HEK293T (cell line): ENCODE measurements around the gene PITPNM1.

Source experiments
- BHLHE40 ChIP-seq: fragments of 450-650 bp; IDR thresholded peaks from 2 replicates; pipeline ENCODE4 v1.6.1; 2016; ENCODE audit warnings: mild to moderate bottlenecking, moderate library complexity, borderline replicate concordance
- FOXA1 ChIP-seq: fragments of 450-650 bp; IDR thresholded peaks from 2 replicates; pipeline ENCODE4 v1.6.1; 2016; ENCODE audit warnings: mild to moderate bottlenecking
- FOXK2 ChIP-seq: fragments of 450-650 bp; IDR thresholded peaks from 2 replicates; pipeline ENCODE4 v1.6.1; 2016; ENCODE audit warnings: mild to moderate bottlenecking
- FOXM1 ChIP-seq: fragments of 450-650 bp; IDR thresholded peaks from 2 replicates; pipeline ENCODE4 v1.6.1; 2017; ENCODE audit warnings: mild to moderate bottlenecking, borderline replicate concordance
- LEF1 ChIP-seq: fragments of 450-650 bp; IDR thresholded peaks from 2 replicates; pipeline ENCODE4 v1.6.1; 2017; ENCODE audit warnings: mild to moderate bottlenecking, borderline replicate concordance
- NFRKB ChIP-seq: fragments of 450-650 bp; IDR thresholded peaks from 2 replicates; pipeline ENCODE4 v1.6.1; 2016; ENCODE audit warnings: mild to moderate bottlenecking, moderate library complexity
- PKNOX1 ChIP-seq: fragments of 450-650 bp; IDR thresholded peaks from 2 replicates; pipeline ENCODE4 v1.6.1; 2016
- SP1 ChIP-seq: fragments of 450-650 bp; IDR thresholded peaks from 2 replicates; pipeline ENCODE4 v1.6.1; 2017
- SUZ12 ChIP-seq: fragments of 450-650 bp; IDR thresholded peaks from 2 replicates; pipeline ENCODE4 v1.6.1; 2016; ENCODE audit warnings: mild to moderate bottlenecking
- ZNF384 ChIP-seq: fragments of 450-650 bp; IDR thresholded peaks from 2 replicates; pipeline ENCODE4 v1.6.1; 2016

GRCh38 chr11:67543585-67543984 is 38.4 kb upstream of the PITPNM1 start:
- TF ChIP-seq FOXA1 (no peak), PKNOX1 (no peak), SP1 (no peak), FOXK2 (no peak), NFRKB (no peak), SUZ12 (no peak), BHLHE40 (no peak), LEF1 (no peak), FOXM1 (no peak), ZNF384 (no peak)
